Ramos (cell line): ENCODE data around the gene XPC.

Source experiments
- in situ Hi-C: fragments of 300-500 bp; cut with MboI; formaldehyde crosslinking; loops from one replicate; pipeline ENCODE4 v1.14.3; 2022; ENCODE audit warnings: low sequenced_read_pairs; ENCODE audit not compliant: unreplicated experiment

Gene XPC

GRCh38 chr3:14150491-14151230, 27.7 kb downstream of the XPC start:
- in situ Hi-C loops = no loop called here

- in situ Hi-C loops = no loop called here
Observed at GRCh38 chr3:14150078-14150477, 28.3 kb downstream of the XPC start.

- in situ Hi-C loops = no loop called here
Observed at GRCh38 chr3:14148041-14148985, 30.1 kb downstream of the XPC start.

GRCh38 chr3:14147617-14148016, 30.8 kb downstream of the XPC start:
- in situ Hi-C loops = no loop called here

GRCh38 chr3:14147066-14147435, 31.4 kb downstream of the XPC start:
- in situ Hi-C loops = no loop called here

- in situ Hi-C loops = no loop called here
Observed at GRCh38 chr3:14146381-14147065, 31.9 kb downstream of the XPC start.

DNA sequence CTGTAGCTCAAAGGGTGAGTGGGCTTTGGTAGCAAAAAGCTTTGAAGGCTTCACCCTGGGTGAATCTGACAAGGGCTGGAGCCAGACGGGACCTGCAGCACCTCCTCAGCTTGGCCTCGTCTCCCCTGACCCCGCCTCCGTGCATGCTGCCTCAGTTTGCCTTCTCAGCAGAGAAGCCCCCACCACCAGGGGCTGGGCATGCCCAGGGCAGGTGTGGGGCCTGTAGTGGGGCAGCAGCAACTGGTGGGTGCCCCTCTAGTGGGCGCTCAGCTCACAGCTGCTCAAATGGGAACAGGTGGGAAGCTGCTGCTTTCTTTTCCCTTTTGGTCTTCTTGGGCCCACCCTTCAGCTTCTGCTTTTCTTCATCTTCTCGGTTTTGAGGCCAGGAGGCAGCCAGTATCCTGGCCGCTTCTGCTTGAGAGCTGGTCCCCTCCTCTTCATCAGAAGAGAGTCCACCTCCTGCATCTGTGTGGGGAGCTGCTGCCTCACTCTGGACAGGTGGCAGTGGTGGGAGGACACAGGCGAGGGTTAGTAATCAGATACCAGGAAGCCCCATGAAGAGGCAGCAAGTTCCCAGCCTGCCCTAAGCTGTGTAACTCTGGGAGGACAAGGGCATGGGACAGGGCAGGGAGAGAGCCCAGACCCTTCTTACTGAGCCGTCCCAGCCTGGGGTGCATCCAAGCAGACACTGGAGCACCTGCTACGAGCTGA, 32.6 kb downstream of the XPC start:
- in situ Hi-C loops = no loop called here

- in situ Hi-C loops = no loop called here
Observed at GRCh38 chr3:14145236-14145635, 33.2 kb downstream of the XPC start.

GRCh38 chr3:14144423-14145075, 33.9 kb downstream of the XPC start:
- in situ Hi-C loops = no loop called here

DNA sequence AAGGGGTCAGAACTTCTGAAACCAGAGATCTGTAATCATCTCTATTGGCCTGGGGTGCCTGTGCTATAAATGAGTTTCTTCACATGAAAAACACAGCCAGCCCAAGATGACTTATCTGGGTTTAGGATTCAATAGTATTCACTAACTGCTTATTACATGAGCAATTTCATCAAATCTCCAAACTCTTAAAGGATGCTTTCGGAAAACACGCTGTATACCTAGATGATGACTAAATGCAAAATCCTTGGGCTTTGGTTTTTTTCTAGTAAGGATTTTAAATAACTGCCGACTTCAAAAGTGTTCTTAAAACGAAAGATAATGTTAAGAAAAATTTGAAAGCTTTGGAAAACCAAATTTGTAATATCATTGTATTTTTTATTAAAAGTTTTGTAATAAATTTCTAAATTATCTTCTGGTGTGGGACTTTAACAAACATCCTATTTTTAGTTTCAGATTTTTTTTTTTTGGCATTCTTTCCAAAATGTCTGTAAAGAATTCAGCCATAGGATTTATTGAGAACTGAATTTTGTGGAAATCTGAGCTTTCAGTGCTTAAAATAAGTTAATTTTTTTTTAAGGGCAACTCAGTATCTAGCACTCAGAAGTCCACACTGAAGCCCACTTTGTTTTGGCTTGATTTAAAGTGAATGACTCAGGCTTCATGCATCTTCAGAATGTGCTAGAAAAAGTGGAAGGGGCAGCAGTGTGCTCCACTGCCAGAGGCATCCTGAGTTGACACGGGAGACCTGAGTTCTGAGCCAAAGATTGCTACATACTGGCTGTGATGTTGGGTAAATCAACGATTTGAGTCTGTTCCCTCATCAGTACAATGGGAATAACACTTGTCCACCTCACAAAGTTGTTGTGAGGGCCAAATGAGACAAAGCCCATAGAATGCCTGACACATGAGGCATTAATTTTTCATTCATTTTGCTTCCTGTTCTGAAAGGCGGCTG, 34.9 kb downstream of the XPC start:
- in situ Hi-C loops = no loop called here

DNA sequence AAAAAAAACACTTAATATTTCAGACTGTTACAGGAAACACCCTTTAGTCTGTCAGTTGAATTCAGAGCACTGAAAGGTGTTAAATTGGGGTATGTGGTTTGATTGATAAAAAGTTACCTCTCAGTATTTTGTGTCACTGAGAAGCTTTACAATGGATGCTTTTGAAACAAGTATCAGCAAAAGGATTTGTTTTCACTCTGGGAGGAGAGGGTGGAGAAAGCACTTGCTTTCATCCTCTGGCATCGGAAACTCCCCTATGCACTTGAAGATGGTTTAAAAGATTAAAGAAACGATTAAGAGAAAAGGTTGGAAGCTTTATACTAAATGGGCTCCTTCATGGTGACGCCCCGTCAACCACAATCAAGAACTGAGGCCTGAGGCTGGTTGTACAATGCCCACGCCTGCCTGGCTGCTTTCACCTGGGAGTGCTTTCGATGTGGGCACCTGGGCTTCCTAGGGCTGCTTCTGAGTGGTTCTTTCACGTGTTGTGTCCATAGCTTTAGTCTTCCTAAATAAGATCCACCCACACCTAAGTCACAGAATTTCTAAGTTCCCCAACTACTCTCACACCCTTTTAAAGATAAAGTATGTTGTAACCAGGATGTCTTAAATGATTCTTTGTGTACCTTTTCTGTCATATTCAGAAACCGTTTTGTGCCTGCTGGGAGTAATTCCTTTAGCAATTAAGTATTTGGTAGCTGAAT, 35.7 kb downstream of the XPC start:
- in situ Hi-C loops = no loop called here

- in situ Hi-C loops = no loop called here
Observed at GRCh38 chr3:14141602-14142341, 36.6 kb downstream of the XPC start.

DNA sequence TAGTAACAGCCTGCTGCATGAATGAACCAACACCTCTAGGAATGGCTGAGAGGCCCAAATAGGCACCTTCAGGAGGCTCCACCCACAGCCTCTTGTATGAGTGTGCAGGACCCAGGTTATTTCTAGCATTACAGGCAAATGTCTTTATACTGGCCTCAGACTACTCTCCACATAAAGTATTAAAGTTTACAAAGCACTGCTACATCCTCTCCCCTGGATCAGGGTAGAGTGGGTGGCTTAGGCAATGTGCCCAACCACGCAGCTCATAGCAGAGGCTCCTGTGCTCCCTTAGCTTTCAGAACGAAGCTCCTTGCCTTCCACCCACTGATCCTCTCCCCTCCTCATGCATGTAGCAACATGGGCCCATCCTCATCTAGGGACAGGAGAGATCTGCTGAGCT, 37.3 kb downstream of the XPC start:
- in situ Hi-C loops = no loop called here

- in situ Hi-C loops = no loop called here
Observed at GRCh38 chr3:14140668-14141067, 37.7 kb downstream of the XPC start.

DNA sequence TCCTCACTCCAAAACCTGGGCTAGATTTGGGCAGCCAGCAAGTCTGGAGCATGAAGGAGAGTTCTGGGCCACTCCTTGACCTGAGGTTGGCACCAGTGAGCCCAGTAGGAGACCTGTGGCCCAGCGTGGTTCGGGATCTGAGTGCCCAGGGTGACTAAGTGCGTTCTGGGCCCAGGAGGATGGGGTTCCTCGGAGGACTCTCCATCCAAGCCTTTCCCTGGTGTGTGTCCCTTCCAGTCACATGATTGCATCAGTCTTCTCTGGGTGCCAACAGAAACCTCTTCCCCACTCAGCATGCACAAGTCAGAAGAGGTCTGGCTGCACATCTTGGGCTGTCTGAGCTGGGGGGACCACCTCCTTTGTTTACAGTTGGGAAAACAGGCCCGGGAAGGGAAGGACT, 38.6 kb downstream of the XPC start:
- in situ Hi-C loops = no loop called here

DNA sequence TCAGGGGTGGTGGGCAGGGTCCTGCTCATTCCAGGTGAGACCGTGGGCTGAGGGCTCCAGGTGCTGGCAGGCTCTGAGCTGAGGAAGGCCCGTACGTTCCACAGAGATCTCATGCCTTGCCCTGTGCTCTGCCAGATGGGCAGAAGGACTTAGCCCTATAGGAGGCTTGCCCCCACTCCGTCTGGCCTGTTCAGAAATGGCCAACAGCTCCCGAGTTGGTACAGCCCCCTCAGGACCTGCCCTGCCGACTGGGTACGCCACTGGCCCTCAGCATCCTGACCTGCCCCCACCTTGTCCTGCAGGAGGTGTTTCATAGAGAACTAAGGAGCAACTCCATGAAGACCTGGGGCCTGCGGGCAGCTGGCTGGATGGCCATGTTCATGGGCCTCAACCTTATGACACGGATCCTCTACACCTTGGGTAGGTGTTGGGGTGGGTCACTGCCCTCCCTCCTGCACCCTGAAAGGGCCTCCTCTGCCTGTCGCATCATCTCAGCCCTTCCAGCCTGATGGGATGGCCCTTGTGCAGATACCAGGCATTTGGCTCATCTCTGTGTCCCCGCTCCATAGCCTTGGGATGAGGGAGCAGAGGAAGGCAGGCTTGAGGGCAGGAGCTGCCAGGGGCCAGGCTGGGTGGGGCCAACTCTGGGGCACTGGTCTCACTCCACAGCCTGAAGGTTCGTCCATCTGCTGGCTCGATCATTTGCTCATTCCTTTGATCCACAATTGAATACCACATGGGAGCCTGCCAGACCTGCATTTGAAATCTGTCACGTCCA, 39.3 kb downstream of the XPC start:
- in situ Hi-C loops = no loop called here
